Measurements from ENCODE around the gene TRPM1. TPM values are rescaled to one million over a fixed set of nuclear protein-coding genes. Genes with fewer than 3 reads are reported as not detected.

TRPM1 gene
- total RNA-seq, 2 experiments from 2014 or later = not detected

DNA sequence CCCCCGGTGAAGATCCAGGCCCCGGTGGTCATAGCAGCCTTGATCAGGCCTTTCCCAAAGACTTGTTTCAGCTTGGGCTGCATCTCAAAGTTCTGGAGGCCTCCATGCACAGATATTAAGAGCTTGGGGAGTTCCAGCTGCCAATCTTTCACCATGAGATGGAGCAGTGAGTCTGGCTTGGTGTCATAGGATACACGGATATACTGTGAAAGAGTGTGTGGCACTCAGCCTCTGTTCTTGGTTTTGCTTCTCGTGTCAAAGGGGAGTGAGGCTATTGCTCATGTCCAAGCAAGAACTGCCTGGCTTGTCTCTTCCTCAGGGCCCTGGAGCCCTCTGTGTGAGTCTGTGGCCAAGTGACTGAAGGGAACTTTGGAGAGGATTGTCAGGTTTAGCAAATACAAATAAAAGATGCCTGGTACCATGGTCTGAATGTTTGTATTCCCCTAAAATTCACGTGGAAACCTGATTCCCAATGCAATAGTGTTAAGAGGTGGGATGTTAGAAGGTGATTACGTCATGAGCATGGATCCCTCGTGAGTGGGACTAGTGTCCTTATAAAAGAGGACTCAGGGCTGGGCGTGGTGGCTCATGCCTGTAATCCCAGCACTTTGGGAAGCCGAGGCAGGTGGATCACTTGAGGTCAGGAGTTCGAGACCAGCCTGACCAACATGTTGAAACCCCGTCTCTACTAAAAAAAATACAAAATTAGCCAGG lies 33.5 kb downstream of the TRPM1 start:
- Histone ChIP-seq H3K9me3 (ENCODE audit: low read length) (no peaks in the 10 kb centered on the region), H3K9me2 (ENCODE audit: insufficient read depth, low read length) (no peaks in the 10 kb centered on the region), H2AFZ (ENCODE audit: low read length) (no peak overlapping the region), H3K4me2 (ENCODE audit: low read length) (no peak overlapping the region), H3K79me2 (ENCODE audit: insufficient read depth, low read depth, low read length) (no peaks in the 10 kb centered on the region), H3K36me3 (ENCODE audit: insufficient read depth, low read length) (no peaks in the 10 kb centered on the region), H3K4me3 (ENCODE audit: low read depth, low read length, poor library complexity, severe bottlenecking) (no peak overlapping the region), H3K27ac (ENCODE audit: low read depth, low read length, poor library complexity, severe bottlenecking) (no peak overlapping the region), H4K20me1 (ENCODE audit: insufficient read depth, low read length) (no peaks in the 10 kb centered on the region), H3K4me1 (ENCODE audit: insufficient read depth, low read length, poor library complexity, severe bottlenecking) (no peaks in the 10 kb centered on the region)
- TF ChIP-seq, protein P1, sequence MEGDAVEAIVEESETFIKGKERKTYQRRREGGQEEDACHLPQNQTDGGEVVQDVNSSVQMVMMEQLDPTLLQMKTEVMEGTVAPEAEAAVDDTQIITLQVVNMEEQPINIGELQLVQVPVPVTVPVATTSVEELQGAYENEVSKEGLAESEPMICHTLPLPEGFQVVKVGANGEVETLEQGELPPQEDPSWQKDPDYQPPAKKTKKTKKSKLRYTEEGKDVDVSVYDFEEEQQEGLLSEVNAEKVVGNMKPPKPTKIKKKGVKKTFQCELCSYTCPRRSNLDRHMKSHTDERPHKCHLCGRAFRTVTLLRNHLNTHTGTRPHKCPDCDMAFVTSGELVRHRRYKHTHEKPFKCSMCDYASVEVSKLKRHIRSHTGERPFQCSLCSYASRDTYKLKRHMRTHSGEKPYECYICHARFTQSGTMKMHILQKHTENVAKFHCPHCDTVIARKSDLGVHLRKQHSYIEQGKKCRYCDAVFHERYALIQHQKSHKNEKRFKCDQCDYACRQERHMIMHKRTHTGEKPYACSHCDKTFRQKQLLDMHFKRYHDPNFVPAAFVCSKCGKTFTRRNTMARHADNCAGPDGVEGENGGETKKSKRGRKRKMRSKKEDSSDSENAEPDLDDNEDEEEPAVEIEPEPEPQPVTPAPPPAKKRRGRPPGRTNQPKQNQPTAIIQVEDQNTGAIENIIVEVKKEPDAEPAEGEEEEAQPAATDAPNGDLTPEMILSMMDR (conservative IDR thresholded peaks at IDR 0.05; ENCODE audit: low read length) = no peak
- no peak for TF ChIP-seq EZH2phosphoT487 (IDR thresholded peaks at IDR 0.05; ENCODE audit: borderline replicate concordance, low read depth, low read length)
- intact Hi-C loops (cut with micrococcal nuclease; ENCODE audit: unreplicated experiment) = no loop called here
- ChIA-PET CTCF (ENCODE audit: unreplicated experiment) (no interaction called here), POLR2A (interaction anchor here (0.8 kb wide), 1 partner anchor 15 kb away, joined by 3 read pairs; no protein-coding TSS in a partner anchor)
- BruUV-seq (replicated peaks) = no TSS peak
- no peak for DNase-seq (ENCODE audit: low spot score)

- intact Hi-C loops (cut with micrococcal nuclease; ENCODE audit: unreplicated experiment) = no loop called here
- CTCF ChIA-PET (ENCODE audit: unreplicated experiment) = no interaction called here
- Histone ChIP-seq H3K9me3 (ENCODE audit: low read length) (no peaks in the 10 kb centered on the region), H3K4me2 (ENCODE audit: low read length) (no peak overlapping the region), H4K20me1 (ENCODE audit: insufficient read depth, low read length) (no peaks in the 10 kb centered on the region), H3K27ac (ENCODE audit: low read depth, low read length, poor library complexity, severe bottlenecking) (no peak overlapping the region), H3K79me2 (ENCODE audit: insufficient read depth, low read depth, low read length) (no peaks in the 10 kb centered on the region), H3K4me1 (ENCODE audit: insufficient read depth, low read length, poor library complexity, severe bottlenecking) (no peaks in the 10 kb centered on the region), H3K4me3 (ENCODE audit: low read depth, low read length, poor library complexity, severe bottlenecking) (no peak overlapping the region), H2AFZ (ENCODE audit: low read length) (no peak overlapping the region), H3K9me2 (ENCODE audit: insufficient read depth, low read length) (no peaks in the 10 kb centered on the region), H3K36me3 (ENCODE audit: insufficient read depth, low read length) (no peaks in the 10 kb centered on the region)
- no peak for TF ChIP-seq EZH2phosphoT487 (IDR thresholded peaks at IDR 0.05; ENCODE audit: borderline replicate concordance, low read depth, low read length)
- TF ChIP-seq, protein P1 (conservative IDR thresholded peaks at IDR 0.05; ENCODE audit: low read length) = no peak
- POLR2A ChIA-PET = no interaction called here
- no TSS peak for BruUV-seq (replicated peaks)
- DNase-seq (ENCODE audit: low spot score) = no peak
These were observed 35.7 kb downstream of the TRPM1 start for GRCh38 chr15:31065824-31066223.

- H3K79me2 ChIP-seq (ENCODE audit: insufficient read depth, low read depth, low read length) = no peaks in the 10 kb centered on the region
- no peak for DNase-seq (ENCODE audit: low spot score)
- H4K20me1 ChIP-seq (ENCODE audit: insufficient read depth, low read length) = no peaks in the 10 kb centered on the region
- H2AFZ ChIP-seq (ENCODE audit: low read length) = no peak overlapping the region
- intact Hi-C loops (cut with micrococcal nuclease; ENCODE audit: unreplicated experiment) = no loop called here
- no peak overlapping the region for H3K27ac ChIP-seq (ENCODE audit: low read depth, low read length, poor library complexity, severe bottlenecking)
- no peak for TF ChIP-seq EZH2phosphoT487 (IDR thresholded peaks at IDR 0.05; ENCODE audit: borderline replicate concordance, low read depth, low read length)
- TF ChIP-seq, protein P1 (conservative IDR thresholded peaks at IDR 0.05; ENCODE audit: low read length) = no peak
- H3K9me3 ChIP-seq (ENCODE audit: low read length) = no peaks in the 10 kb centered on the region
- no peaks in the 10 kb centered on the region for H3K9me2 ChIP-seq (ENCODE audit: insufficient read depth, low read length)
- H3K4me3 ChIP-seq (ENCODE audit: low read depth, low read length, poor library complexity, severe bottlenecking) = no peak overlapping the region
- ChIA-PET CTCF (ENCODE audit: unreplicated experiment) (no interaction called here), POLR2A (no interaction called here)
- H3K36me3 ChIP-seq (ENCODE audit: insufficient read depth, low read length) = no peaks in the 10 kb centered on the region
- H3K4me1 ChIP-seq (ENCODE audit: insufficient read depth, low read length, poor library complexity, severe bottlenecking) = no peaks in the 10 kb centered on the region
- H3K4me2 ChIP-seq (ENCODE audit: low read length) = no peak overlapping the region
- no TSS peak for BruUV-seq (replicated peaks)
These were observed 38.6 kb downstream of the TRPM1 start for GRCh38 chr15:31062911-31063310.

Measured in OCI-LY7 (cell line).